AG20443 (cell line): Measurements from ENCODE around the gene KIFC1.

Experiments
- DNase-seq: peaks from one replicate; pipeline ENCODE4 v3.0.0; 2012; ENCODE audit warnings: low spot score, mixed read lengths

The KIFC1 gene

GRCh38 chr6:33426590-33427511, 35.2 kb downstream of the KIFC1 start:
- DNase-seq: no peak

DNA sequence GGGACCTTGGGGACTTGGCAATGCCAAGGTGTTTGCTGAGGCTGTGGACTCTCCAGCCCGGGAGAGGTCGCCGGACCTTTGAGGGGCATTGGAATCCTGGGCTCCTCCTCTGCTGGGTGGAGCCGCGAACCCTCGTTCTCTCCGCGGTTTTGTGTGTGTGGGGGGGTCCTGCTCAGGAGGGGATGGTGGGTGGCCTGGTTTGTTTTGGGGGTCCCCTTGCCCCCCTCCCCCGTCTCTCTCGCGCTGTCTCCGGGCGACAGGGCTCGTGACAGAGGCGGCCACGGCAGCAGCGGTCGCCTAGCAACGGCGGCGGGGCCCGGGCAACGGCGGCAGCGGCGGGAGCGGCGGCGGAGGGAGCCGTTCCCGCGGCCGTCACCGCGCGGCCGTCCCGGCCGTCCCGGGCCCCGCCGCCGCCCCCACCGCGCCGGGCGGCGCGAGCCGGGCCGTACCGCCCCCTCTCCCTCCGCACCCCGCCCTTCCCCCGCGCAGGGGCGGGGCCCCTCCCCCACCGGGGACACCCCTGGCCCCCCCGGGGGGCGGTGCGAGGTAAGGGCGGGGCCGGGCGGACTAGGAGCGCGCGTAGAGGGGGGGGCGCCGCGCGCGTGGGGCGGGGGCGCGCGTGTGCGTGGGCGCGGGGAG, 36.1 kb downstream of the KIFC1 start:
- peak; percentile 80 for DNase-seq

DNA sequence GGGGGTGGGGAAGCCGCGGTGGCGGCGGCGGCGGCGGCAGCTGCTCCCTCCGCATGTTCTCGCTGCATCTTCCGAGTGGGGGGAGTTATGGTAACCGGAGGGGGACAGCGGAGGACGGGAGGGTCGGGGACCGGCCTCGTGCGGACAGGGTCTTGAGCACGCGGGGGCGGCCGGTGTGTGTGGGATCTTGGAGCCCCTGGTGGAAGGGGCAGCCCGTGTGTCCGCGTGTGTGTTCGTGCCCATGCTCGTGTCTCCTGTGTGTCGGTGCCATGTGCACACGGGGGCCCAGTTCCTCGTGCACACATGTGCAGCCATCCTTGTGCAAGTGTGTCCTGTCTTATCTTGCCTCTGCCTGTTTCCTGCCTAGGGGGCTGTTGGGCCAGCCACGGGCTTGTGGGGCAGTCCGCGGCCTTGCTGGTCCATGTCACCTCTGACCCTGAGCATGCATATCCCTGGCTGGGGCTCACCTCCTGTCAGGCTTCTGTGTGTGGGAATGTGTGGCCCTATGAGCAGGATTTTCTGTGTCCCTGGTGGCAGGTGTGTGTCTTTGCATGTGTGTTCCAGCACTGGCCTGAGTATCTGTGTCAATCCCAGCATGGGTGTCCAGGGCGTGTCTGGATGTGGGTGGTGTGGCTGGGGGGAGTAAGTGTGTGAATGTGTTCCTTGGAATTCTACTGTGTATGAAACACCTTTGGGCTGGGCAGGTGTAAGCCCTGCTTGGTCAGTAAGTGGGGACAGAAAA, 36.8 kb downstream of the KIFC1 start:
- peak; percentile 53 for DNase-seq

DNA sequence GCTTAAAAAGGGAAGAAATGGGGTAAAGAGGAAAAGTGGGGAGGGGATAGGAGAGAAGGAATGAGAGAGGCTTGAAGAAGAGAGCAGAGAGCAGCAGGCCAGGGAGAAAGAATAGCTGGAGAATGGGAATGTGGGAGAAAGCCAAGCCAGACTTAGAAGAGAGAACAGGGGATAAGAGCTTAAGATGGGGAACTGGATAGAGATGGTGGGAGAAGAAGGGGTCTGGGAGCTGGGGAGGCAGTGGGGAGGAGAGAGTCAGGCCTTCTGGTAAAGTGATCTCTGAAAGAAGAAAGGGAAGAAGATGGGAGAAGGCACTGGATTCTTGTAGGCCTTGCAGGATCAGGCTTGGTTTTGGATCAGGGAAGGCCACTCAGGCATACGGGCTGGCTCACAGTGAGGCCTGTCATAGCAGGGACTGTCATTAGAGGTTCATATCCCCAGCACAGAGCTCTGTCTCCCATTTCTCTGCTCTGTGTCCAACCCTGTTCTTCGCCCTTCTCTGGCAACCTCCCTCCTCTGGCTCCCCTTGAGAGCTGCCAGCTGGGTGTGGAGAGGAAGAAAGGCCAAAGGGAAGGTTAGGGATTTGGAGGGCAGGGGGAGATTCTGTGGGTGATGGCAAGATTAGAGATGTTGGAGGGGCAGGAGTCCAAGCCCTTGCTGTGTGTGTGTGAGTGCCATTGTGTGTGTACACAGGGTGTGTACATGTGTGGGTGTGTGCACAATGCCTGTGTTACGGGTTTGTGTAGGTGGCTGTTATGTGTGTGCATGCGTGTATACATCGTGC, 37.5 kb downstream of the KIFC1 start:
- no peak for DNase-seq

DNA sequence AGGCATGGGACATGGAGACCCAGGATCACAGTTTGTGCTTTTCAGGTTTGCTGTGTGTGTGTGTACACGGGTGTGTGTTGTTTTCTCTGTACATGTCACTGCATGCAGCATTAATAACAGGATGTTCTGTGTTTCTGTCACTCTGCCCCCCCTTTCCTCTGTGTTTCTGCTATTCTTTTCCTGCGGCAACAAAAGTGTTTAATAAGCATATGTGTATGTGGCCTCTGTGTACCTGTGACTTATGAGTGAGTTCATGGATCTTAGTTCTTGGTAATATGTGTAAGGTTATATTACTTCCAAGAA, 38.1 kb downstream of the KIFC1 start:
- DNase-seq: no peak

- no peak for DNase-seq
Measured at GRCh38 chr6:33430334-33430733, 38.7 kb downstream of the KIFC1 start.

GRCh38 chr6:33430991-33431879, 39.6 kb downstream of the KIFC1 start:
- DNase-seq: peak; percentile 76

DNA sequence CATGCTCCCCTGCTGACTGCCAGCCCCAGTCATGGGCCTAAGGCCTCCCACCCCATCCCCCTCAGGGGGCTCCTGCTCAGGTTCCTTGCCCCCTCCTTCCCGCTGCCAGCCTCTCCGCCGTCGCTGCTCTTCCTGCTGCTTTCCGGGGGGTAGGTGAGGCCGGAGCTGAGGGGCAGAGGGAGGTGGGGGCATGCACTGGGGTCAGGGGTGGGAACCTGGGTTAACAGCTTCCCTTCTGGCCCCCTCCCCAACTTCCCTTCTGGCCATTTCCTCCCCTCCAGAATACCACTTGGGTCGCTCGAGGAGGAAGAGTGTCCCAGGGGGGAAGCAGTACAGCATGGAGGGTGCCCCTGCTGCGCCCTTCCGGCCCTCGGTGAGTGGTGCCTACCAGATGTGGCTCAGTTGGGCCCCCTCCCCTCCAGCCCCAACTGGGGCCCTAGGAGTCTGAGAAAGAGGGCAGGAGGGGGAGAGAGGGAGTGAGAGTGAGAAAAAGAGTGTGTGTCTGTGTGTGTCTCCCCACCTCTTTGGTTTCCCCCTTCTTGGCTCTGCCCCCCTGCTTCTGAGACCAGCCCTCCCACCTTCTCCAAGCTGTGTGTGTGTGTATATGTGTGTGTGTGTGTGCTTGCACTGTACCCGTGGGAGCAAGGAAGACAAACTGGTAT, 40.4 kb downstream of the KIFC1 start:
- DNase-seq: peak; percentile 4

- peak; percentile 4 for DNase-seq
Measured at GRCh38 chr6:33432546-33432945, 40.9 kb downstream of the KIFC1 start.

GRCh38 chr6:33433001-33433543, 41.4 kb downstream of the KIFC1 start:
- DNase-seq: no peak

DNA sequence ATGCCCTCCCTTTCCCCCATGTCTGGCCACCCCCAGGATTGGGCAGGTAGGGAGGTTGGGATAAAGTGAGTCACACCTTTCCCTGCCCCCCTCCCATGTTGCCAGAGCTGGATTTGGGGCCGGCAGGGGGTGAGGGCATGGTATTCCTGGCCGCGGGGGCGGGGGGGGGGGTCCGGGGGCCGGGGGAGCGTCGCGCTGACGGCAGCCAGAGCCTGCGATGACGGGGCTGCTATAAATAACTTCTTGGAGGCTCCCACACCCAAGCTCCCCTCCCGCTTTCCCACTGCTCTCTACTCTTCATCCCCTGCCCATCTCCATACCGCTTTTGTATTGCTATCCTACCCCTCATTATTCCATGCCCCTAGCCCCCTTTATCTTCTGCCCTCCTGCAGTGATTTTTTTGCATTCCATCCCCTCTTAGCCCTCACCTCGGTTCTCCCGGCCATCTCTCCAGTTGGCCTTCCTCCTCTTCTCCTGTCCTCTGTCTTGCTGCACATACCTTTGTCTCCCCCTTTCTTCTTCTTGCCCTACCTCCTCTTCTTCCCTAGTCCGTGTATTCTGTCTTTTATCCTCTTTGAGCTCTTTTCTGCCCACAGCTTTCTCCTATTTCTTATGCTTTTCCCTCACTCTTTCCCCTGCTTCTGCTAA, 42.0 kb downstream of the KIFC1 start:
- DNase-seq: peak; percentile 18

- no peak for DNase-seq
Measured at GRCh38 chr6:33434961-33435360, 43.3 kb downstream of the KIFC1 start.

GRCh38 chr6:33437666-33438065, 46.0 kb downstream of the KIFC1 start:
- DNase-seq: no peak

DNA sequence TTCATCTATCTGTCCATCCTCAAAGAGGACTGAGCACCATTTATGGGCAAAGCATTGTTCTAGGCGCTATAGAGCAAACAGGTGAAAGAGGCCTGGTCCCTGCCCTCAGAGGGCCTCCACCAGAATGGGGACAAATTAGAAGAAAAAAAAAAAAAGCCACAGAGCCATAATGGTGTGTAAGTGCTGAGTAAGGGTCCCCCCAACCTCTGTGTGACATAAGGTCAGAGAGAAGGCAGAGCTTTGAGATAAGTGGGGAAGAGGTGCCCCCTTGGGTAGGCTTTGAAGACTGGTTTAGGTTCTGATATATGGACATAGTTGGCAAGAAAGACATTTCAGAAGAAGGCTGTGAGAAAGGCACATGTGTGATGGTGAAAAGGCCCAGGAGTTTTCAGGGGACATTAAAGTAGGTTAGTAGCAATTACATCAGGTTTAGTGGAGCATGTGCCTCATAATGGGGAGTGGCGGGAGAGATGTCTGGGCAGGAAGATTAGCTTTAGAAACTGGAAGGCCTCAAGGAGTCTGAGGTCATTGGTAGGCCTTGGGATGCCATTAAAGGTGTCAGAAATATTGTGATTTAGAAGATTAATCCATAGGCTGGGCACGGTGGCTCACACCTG, 47.5 kb downstream of the KIFC1 start:
- no peak for DNase-seq

DNA sequence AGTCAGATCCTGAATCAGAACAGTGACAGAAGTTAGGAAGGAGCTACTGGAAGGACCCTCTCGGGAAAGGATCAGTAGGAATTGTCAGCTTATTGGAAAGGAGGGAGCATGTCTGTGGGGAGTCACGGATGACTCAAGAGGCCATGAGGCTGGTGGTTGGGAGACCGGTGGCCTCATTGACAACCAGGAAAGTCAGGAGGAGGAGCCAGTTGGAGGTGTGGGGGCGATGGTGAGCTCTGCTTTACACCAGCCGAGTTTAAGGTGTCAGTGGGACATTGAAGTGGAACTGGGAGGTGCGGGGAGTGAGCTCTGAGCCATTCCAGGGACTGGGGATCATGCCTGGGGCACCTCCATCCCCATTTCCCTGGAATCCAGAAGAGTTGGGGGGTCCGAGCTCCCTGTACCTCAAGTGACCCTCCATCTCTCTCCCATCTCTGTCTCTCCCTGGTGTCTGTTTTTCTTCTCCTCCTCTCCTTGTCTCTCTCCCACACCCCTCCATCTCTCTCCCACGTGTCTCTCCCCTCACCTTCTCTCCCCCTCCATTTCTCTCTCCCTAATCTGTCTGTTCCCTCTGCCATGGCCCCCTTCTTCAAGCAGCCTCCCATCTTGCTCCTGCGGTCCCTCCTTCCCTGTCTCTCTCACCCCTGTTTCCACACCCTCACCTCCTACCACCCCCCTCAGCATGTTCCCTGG, 48.5 kb downstream of the KIFC1 start:
- no peak for DNase-seq

DNA sequence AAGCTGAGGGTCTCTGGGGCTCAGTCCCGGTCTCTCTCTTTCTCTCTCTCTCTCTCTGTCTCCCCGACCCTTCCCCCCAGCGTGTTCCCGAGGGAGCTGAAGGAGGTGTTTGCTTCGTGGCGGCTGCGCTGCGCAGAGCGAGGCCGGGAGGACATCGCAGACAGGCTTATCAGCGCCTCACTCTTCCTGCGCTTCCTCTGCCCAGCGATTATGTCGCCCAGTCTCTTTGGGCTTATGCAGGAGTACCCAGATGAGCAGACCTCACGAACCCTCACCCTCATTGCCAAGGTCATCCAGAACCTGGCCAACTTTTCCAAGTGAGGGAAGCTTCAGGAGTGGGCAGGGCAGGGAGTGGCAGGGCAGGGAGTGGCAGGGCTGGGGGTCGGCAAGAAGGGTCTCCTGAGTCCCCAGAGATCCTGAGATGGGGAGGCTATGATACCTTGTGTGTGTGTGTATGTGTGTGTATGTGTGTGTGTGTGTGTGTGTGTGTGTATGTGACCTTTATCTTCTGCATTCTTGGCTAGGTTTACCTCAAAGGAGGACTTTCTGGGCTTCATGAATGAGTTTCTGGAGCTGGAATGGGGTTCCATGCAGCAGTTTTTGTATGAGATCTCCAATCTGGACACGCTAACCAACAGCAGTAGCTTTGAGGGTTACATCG, 49.2 kb downstream of the KIFC1 start:
- DNase-seq: no peak

DNA sequence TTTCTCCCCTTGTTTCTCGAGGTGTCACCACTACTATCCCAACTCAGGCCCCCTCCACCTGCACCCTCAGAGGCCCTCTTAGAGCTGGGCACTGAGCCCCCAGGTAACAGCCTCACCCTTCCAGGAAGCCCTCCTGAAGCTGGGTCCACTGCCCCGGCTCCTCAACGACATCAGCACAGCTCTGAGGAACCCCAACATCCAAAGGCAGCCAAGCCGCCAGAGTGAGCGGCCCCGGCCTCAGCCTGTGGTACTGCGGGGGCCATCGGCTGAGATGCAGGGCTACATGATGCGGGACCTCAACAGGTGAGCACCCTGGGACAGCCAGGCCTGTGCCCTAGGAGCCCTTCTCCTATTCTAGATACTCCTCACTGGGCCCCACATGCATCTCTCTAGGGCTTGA, 49.8 kb downstream of the KIFC1 start:
- DNase-seq: peak; percentile 4

GRCh38 chr6:33442283-33442682, 50.7 kb downstream of the KIFC1 start:
- peak; percentile 4 for DNase-seq
